ENCODE data around the gene LIPN. TPM values are rescaled to one million over a fixed set of nuclear protein-coding genes. Genes with fewer than 3 reads are reported as not detected.

LIPN gene
- polyA plus RNA-seq, 1 donor from 2014 or later, result not detected

- Histone ChIP-seq H3K79me2 (replicated peaks; ENCODE audit: insufficient read depth, low read length) (no peaks in the 10 kb centered on the region), H3K4me2 (ENCODE audit: low read length) (no peak overlapping the region), H3K36me3 (ENCODE audit: insufficient read depth, low read length) (no peaks in the 10 kb centered on the region), H3K4me3 (ENCODE audit: low read length) (no peak overlapping the region), H3F3A (ENCODE audit: insufficient read depth, low read length, poor library complexity, severe bottlenecking) (no peaks in the 10 kb centered on the region), H3K9me3 (ENCODE audit: low read length) (no peaks in the 10 kb centered on the region), H3K27ac (ENCODE audit: low read length) (no peak overlapping the region), H2AFZ (ENCODE audit: low read depth, low read length) (no peak overlapping the region), H3K9me2 (ENCODE audit: insufficient read depth, low read length) (no peaks in the 10 kb centered on the region), H3K9ac (ENCODE audit: low read length) (no peak overlapping the region), H3K27me3 (ENCODE audit: insufficient read depth, low read depth, low read length) (no peaks in the 10 kb centered on the region), H4K20me1 (ENCODE audit: insufficient read depth) (no peaks in the 10 kb centered on the region)
- no peak for TF ChIP-seq POLR2AphosphoS5 (IDR thresholded peaks at IDR 0.05)
- TF ChIP-seq REST (IDR thresholded peaks at IDR 0.05; ENCODE audit: borderline replicate concordance), result no peak
- TF ChIP-seq MXI1 (conservative IDR thresholded peaks at IDR 0.05; ENCODE audit: poor library complexity, severe bottlenecking), result no peak
- TF ChIP-seq EZH2 (IDR thresholded peaks at IDR 0.05; ENCODE audit: borderline replicate concordance, insufficient read depth, low read length, poor library complexity, severe bottlenecking), result no peak
- TF ChIP-seq TAF1 (IDR thresholded peaks at IDR 0.05; ENCODE audit: low read depth), result no peak
- TF ChIP-seq EP300 (conservative IDR thresholded peaks at IDR 0.05; ENCODE audit: poor library complexity, severe bottlenecking), result no peak
- TF ChIP-seq CTCF (IDR thresholded peaks at IDR 0.05; ENCODE audit: poor library complexity, severe bottlenecking), result no peak
- no peak for TF ChIP-seq SMC3 (conservative IDR thresholded peaks at IDR 0.05; ENCODE audit: poor library complexity)
- TF ChIP-seq RAD21 (conservative IDR thresholded peaks at IDR 0.05), result no peak
Measured at GRCh38 chr10:88787463-88787862, 27.6 kb downstream of the LIPN start.

- Histone ChIP-seq H3K36me3 (ENCODE audit: insufficient read depth, low read length) (no peaks in the 10 kb centered on the region), H3K27me3 (ENCODE audit: insufficient read depth, low read depth, low read length) (no peaks in the 10 kb centered on the region), H2AFZ (ENCODE audit: low read depth, low read length) (no peak overlapping the region), H3K27ac (ENCODE audit: low read length) (no peak overlapping the region), H4K20me1 (ENCODE audit: insufficient read depth) (no peaks in the 10 kb centered on the region), H3K9me3 (ENCODE audit: low read length) (no peaks in the 10 kb centered on the region), H3K4me3 (ENCODE audit: low read length) (no peak overlapping the region), H3K9ac (ENCODE audit: low read length) (no peak overlapping the region), H3K79me2 (replicated peaks; ENCODE audit: insufficient read depth, low read length) (no peaks in the 10 kb centered on the region), H3K9me2 (ENCODE audit: insufficient read depth, low read length) (no peaks in the 10 kb centered on the region), H3F3A (ENCODE audit: insufficient read depth, low read length, poor library complexity, severe bottlenecking) (no peaks in the 10 kb centered on the region), H3K4me2 (ENCODE audit: low read length) (no peak overlapping the region)
- TF ChIP-seq EZH2 (IDR thresholded peaks at IDR 0.05; ENCODE audit: borderline replicate concordance, insufficient read depth, low read length, poor library complexity, severe bottlenecking) (no peak), SMC3 (conservative IDR thresholded peaks at IDR 0.05; ENCODE audit: poor library complexity) (no peak), MXI1 (conservative IDR thresholded peaks at IDR 0.05; ENCODE audit: poor library complexity, severe bottlenecking) (no peak), RAD21 (conservative IDR thresholded peaks at IDR 0.05) (no peak), CTCF (IDR thresholded peaks at IDR 0.05; ENCODE audit: poor library complexity, severe bottlenecking) (no peak), REST (IDR thresholded peaks at IDR 0.05; ENCODE audit: borderline replicate concordance) (no peak), POLR2AphosphoS5 (IDR thresholded peaks at IDR 0.05) (no peak), TAF1 (IDR thresholded peaks at IDR 0.05; ENCODE audit: low read depth) (no peak)
Measured at GRCh38 chr10:88788924-88789323, 29.1 kb downstream of the LIPN start.

Data from neural cell (in vitro differentiated cells).